Measurements from ENCODE around the gene SLC2A6.

Gene SLC2A6

GRCh38 chr9:133478851-133479711 lies at the start of gene SLC2A6:
TSS of gene SLC2A6 (minus strand) at chr9:133479099. CDS start at chr9:133479059, 40 bp downstream.
- H3K4me1 ChIP-seq (ENCODE audit: control insufficient read depth in 1 of 2, insufficient read depth in 2 of 2, low read length in 2 of 2): peaks cover 0 to 16% of the 10 kb centered on the region in 2 donors
- peak within 1 kb of the TSS; percentile 56 to 80 for H3K4me3 ChIP-seq (ENCODE audit: low read depth in 1 of 2, low read length in 2 of 2)
- H3K9me3 ChIP-seq (ENCODE audit: control insufficient read depth in 1 of 2, low read length in 2 of 2): no peaks in the 10 kb centered on the region
- H3K27me3 ChIP-seq (ENCODE audit: low read depth, low read length): no peaks in the 10 kb centered on the region
- no peaks in the 10 kb centered on the region for H3K36me3 ChIP-seq (ENCODE audit: control insufficient read depth in 1 of 2, insufficient read depth in 2 of 2, low read length in 2 of 2)
- H3K27ac ChIP-seq (ENCODE audit: low read length): no peak within 1 kb of the TSS

- Histone ChIP-seq H3K9me3 (ENCODE audit: control insufficient read depth in 1 of 2, low read length in 2 of 2) (no peaks in the 10 kb centered on the region), H3K27ac (ENCODE audit: low read length) (no peak overlapping the region), H3K36me3 (ENCODE audit: control insufficient read depth in 1 of 2, insufficient read depth in 2 of 2, low read length in 2 of 2) (no peaks in the 10 kb centered on the region), H3K27me3 (ENCODE audit: low read depth, low read length) (peaks cover 5% of the 10 kb centered on the region), H3K4me3 (ENCODE audit: low read depth in 1 of 2, low read length in 2 of 2) (no peak overlapping the region), H3K4me1 (ENCODE audit: control insufficient read depth in 1 of 2, insufficient read depth in 2 of 2, low read length in 2 of 2) (peaks cover 0 to 31% of the 10 kb centered on the region in 2 donors)
Measured at GRCh38 chr9:133528001-133528875, 49.3 kb upstream of the SLC2A6 start.

GRCh38 chr9:133527444-133527920 lies 48.6 kb upstream of the SLC2A6 start:
- H3K4me3 ChIP-seq (ENCODE audit: low read depth in 1 of 2, low read length in 2 of 2): no peak overlapping the region
- H3K9me3 ChIP-seq (ENCODE audit: control insufficient read depth in 1 of 2, low read length in 2 of 2): no peaks in the 10 kb centered on the region
- H3K27me3 ChIP-seq (ENCODE audit: low read depth, low read length): peaks cover 5% of the 10 kb centered on the region
- H3K27ac ChIP-seq (ENCODE audit: low read length): no peak overlapping the region
- no peaks in the 10 kb centered on the region for H3K36me3 ChIP-seq (ENCODE audit: control insufficient read depth in 1 of 2, insufficient read depth in 2 of 2, low read length in 2 of 2)
- peaks cover 0 to 30% of the 10 kb centered on the region in 2 donors for H3K4me1 ChIP-seq (ENCODE audit: control insufficient read depth in 1 of 2, insufficient read depth in 2 of 2, low read length in 2 of 2)

DNA sequence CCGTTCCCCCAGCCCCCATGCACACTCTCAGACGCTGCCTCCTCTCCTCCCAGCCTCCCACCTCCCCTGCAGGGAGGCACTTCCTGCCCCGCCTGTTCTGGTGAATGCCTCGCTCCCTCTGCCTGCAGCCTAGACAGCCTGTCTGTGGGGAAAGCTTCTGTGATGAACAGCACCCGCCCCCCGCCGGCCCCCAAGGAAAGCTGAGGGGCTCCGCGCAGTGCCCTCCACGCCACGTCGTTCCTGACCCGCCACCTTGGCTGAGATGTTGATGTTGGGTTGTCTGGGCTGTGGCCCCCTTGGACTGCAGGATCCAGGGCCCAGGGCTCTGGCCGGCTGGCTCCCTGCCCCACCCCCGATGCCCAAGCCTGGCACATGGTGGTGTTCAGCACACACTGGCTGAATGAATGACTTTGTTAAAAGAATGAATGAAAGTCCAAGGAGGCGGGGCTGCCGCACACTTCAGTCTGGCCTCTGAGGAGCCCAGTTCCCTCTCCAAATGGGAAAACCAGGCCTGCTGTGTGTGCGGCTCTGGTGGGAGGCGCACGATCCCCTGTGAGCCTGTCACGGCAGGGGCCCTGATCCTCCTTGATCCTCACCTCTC lies 47.9 kb upstream of the SLC2A6 start:
- Histone ChIP-seq H3K9me3 (ENCODE audit: control insufficient read depth in 1 of 2, low read length in 2 of 2) (no peaks in the 10 kb centered on the region), H3K4me3 (ENCODE audit: low read depth in 1 of 2, low read length in 2 of 2) (no peak overlapping the region), H3K4me1 (ENCODE audit: control insufficient read depth in 1 of 2, insufficient read depth in 2 of 2, low read length in 2 of 2) (peaks cover 0 to 30% of the 10 kb centered on the region in 2 donors), H3K27me3 (ENCODE audit: low read depth, low read length) (peaks cover 5% of the 10 kb centered on the region), H3K36me3 (ENCODE audit: control insufficient read depth in 1 of 2, insufficient read depth in 2 of 2, low read length in 2 of 2) (no peaks in the 10 kb centered on the region), H3K27ac (ENCODE audit: low read length) (no peak overlapping the region)

DNA sequence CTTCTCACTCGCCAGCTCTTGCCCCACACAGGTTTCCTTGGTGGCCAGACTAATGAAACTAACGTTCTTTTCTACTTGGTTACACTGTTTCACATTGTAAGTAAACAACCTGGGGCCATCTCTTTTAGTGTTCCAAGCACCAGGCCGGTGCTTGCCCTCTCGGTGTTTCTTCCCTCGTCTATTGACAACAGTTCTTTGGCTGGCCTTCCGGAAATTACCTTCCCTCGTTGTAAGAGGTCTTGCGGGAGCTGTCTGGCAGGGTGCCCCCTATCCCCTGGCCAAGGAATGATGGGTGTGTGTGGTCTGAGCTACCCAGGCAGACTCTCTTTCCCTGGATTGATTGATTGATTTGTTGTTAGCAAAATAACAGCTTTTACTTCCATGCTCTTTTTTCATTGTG lies 46.8 kb upstream of the SLC2A6 start:
- Histone ChIP-seq H3K9me3 (ENCODE audit: control insufficient read depth in 1 of 2, low read length in 2 of 2) (no peaks in the 10 kb centered on the region), H3K27me3 (ENCODE audit: low read depth, low read length) (peaks cover 5% of the 10 kb centered on the region), H3K4me1 (ENCODE audit: control insufficient read depth in 1 of 2, insufficient read depth in 2 of 2, low read length in 2 of 2) (peaks cover 0 to 30% of the 10 kb centered on the region in 2 donors), H3K4me3 (ENCODE audit: low read depth in 1 of 2, low read length in 2 of 2) (no peak overlapping the region), H3K27ac (ENCODE audit: low read length) (no peak overlapping the region), H3K36me3 (ENCODE audit: control insufficient read depth in 1 of 2, insufficient read depth in 2 of 2, low read length in 2 of 2) (no peaks in the 10 kb centered on the region)

DNA sequence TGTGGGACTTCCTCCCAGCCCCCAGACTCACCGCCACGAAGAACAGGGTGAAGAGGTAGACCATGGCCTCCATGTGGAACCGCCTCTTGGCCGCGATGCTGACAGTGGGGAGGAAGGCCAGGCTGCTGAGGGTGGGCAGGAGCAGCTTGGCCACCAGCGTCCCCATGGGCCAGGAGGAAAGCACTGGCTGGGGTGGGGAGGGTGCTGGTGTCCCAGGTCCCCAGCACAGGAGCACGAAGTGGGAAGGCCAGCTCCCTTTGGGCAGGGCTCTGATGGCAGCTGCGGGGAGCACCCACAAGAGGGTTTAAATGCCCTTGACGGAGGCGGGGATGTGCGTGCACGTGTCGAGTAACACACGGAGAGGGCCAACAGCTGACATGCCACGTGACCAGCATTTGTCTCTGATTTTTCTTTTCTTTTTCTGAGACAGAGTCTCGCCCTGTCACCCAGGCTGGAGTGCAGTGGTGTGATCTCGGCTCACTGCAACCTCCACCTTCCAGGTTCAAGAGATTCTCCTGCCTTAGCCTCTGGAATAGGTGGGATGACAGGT lies 45.9 kb upstream of the SLC2A6 start, which contains the start of gene MYMK:
Gene MYMK, minus strand, starts transcription at position 281 of the 550 bp plus-strand sequence. Its CDS starts 115 bp downstream, at position 166.
- H3K4me3 ChIP-seq (ENCODE audit: low read depth in 1 of 2, low read length in 2 of 2): no peak within 1 kb of the TSS
- H3K27ac ChIP-seq (ENCODE audit: low read length): no peak within 1 kb of the TSS
- no peaks in the 10 kb centered on the region for H3K9me3 ChIP-seq (ENCODE audit: control insufficient read depth in 1 of 2, low read length in 2 of 2)
- no peaks in the 10 kb centered on the region for H3K36me3 ChIP-seq (ENCODE audit: control insufficient read depth in 1 of 2, insufficient read depth in 2 of 2, low read length in 2 of 2)
- H3K4me1 ChIP-seq (ENCODE audit: control insufficient read depth in 1 of 2, insufficient read depth in 2 of 2, low read length in 2 of 2): peaks cover 0 to 30% of the 10 kb centered on the region in 2 donors
- peaks cover 5% of the 10 kb centered on the region for H3K27me3 ChIP-seq (ENCODE audit: low read depth, low read length)

DNA sequence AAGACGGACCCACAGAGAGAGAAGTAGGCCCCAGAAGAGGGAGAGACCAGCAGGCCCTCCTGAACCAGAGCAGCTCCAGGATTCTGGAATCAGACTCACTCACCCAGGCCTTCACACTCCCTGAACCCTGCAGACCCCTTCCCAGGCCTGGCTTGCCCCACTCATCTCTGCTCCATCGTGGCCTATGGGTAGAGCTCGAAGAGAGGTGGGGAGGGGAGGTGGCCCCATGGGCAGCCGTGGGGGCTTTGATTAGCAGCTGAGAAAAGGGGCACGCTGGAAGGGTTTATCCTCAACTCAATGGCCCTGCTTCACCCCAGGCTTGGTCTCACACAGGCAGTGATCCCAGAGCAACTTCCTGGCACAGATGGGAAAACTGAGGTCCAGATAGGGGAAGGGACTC lies 45.2 kb upstream of the SLC2A6 start:
- no peak overlapping the region for H3K27ac ChIP-seq (ENCODE audit: low read length)
- H3K27me3 ChIP-seq (ENCODE audit: low read depth, low read length): peaks cover 5% of the 10 kb centered on the region
- no peaks in the 10 kb centered on the region for H3K9me3 ChIP-seq (ENCODE audit: control insufficient read depth in 1 of 2, low read length in 2 of 2)
- no peak overlapping the region for H3K4me3 ChIP-seq (ENCODE audit: low read depth in 1 of 2, low read length in 2 of 2)
- peaks cover 0 to 30% of the 10 kb centered on the region in 2 donors for H3K4me1 ChIP-seq (ENCODE audit: control insufficient read depth in 1 of 2, insufficient read depth in 2 of 2, low read length in 2 of 2)
- no peaks in the 10 kb centered on the region for H3K36me3 ChIP-seq (ENCODE audit: control insufficient read depth in 1 of 2, insufficient read depth in 2 of 2, low read length in 2 of 2)

DNA sequence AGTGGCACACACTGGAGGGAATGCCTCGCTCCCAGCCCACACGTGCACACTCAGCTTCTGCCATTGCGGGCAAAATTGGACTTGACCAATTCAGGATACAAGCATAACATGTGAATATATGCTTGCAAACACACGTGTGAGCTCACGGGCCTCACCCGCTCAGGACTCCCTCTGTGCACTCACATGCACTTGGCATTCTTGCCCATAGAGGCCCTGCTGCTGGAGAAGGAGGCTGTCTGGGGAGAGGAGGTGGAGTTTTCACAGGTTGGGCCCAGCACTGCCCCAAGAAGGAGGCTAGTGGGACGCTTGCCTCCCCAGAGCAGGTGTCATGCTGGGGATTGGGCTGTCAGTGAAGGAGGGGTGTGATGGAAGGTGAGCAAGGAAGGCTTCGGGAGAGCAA lies 44.2 kb upstream of the SLC2A6 start:
- Histone ChIP-seq H3K36me3 (ENCODE audit: control insufficient read depth in 1 of 2, insufficient read depth in 2 of 2, low read length in 2 of 2) (no peaks in the 10 kb centered on the region), H3K4me3 (ENCODE audit: low read depth in 1 of 2, low read length in 2 of 2) (no peak overlapping the region), H3K27me3 (ENCODE audit: low read depth, low read length) (no peaks in the 10 kb centered on the region), H3K4me1 (ENCODE audit: control insufficient read depth in 1 of 2, insufficient read depth in 2 of 2, low read length in 2 of 2) (peaks cover 0 to 22% of the 10 kb centered on the region in 2 donors), H3K9me3 (ENCODE audit: control insufficient read depth in 1 of 2, low read length in 2 of 2) (no peaks in the 10 kb centered on the region), H3K27ac (ENCODE audit: low read length) (no peak overlapping the region)

GRCh38 chr9:133522073-133522910 lies 43.4 kb upstream of the SLC2A6 start:
- Histone ChIP-seq H3K4me3 (ENCODE audit: low read depth in 1 of 2, low read length in 2 of 2) (no peak overlapping the region), H3K27ac (ENCODE audit: low read length) (no peak overlapping the region), H3K27me3 (ENCODE audit: low read depth, low read length) (no peaks in the 10 kb centered on the region), H3K9me3 (ENCODE audit: control insufficient read depth in 1 of 2, low read length in 2 of 2) (no peaks in the 10 kb centered on the region), H3K4me1 (ENCODE audit: control insufficient read depth in 1 of 2, insufficient read depth in 2 of 2, low read length in 2 of 2) (peaks cover 0 to 14% of the 10 kb centered on the region in 2 donors), H3K36me3 (ENCODE audit: control insufficient read depth in 1 of 2, insufficient read depth in 2 of 2, low read length in 2 of 2) (no peaks in the 10 kb centered on the region)
